Tracheal epithelial cell (primary cell): Measurements from ENCODE around the gene RNF112. TPM values are rescaled to one million over a fixed set of nuclear protein-coding genes. Genes with fewer than 3 reads are reported as not detected.

Source experiments
- total RNA-seq: library from RNA; depleted of rRNA; stranded (reverse); fragments of >200 nt; gene quantifications from 2 replicates; pipeline ENCODE4 v1.2.1, GENCODE V29; 2014

The RNF112 gene
- total RNA-seq, result 0.24 and 0.43 TPM in 2 replicates

GRCh38 chr17:19410875-19411620, at the start of gene RNF112:
RNF112 (plus strand) TSS chr17:19411232; CDS start chr17:19411409, 177 bp downstream.

GRCh38 chr17:19362277-19363113, 48.5 kb upstream of the RNF112 start, which contains the start of gene B9D1:
B9D1 (minus strand) TSS chr17:19362723; CDS start chr17:19362569, 154 bp downstream.

GRCh38 chr17:19378416-19379360, 32.3 kb upstream of the RNF112 start, which contains the start of gene MAPK7:
MAPK7 (plus strand) TSS chr17:19378498; CDS start chr17:19378901, 403 bp downstream.

GRCh38 chr17:19386974-19387920, 23.8 kb upstream of the RNF112 start, which contains the start of gene MFAP4:
MFAP4 (minus strand) TSS chr17:19387190; CDS start chr17:19387155, 35 bp downstream.

Other genes starting within 250 kb of the RNF112 start
- 14.3 and 22.9 TPM in 2 replicates for gene EPN2, start 173.9 kb upstream of the RNF112 start, total RNA-seq
- gene B9D1, start 48.5 kb upstream of the RNF112 start, total RNA-seq, result 14.7 and 22.9 TPM in 2 replicates
- 6.2 and 9.6 TPM in 2 replicates for gene MAPK7, start 32.7 kb upstream of the RNF112 start, total RNA-seq
- not detected in 2 replicates for gene MFAP4, start 24.0 kb upstream of the RNF112 start, total RNA-seq
- gene SLC47A1, start 122.6 kb downstream of the RNF112 start, total RNA-seq, result 0.24 and 1.3 TPM in 2 replicates
- gene ALDH3A2, start 237.5 kb downstream of the RNF112 start, total RNA-seq, result 153 and 400 TPM in 2 replicates